HL-60/S4 treated with phorbol 12-myristate 13-acetate at 8.2 ng/mL for 4 days and 3 days (cell line): ENCODE data around the gene M6PR.

Experiments used
- in situ Hi-C: fragments of 300-500 bp; cut with MboI; formaldehyde crosslinking; loops from 2 replicates; pipeline ENCODE4 v1.15.0; 2022; ENCODE audit warnings: low sequenced_read_pairs

The M6PR gene

DNA sequence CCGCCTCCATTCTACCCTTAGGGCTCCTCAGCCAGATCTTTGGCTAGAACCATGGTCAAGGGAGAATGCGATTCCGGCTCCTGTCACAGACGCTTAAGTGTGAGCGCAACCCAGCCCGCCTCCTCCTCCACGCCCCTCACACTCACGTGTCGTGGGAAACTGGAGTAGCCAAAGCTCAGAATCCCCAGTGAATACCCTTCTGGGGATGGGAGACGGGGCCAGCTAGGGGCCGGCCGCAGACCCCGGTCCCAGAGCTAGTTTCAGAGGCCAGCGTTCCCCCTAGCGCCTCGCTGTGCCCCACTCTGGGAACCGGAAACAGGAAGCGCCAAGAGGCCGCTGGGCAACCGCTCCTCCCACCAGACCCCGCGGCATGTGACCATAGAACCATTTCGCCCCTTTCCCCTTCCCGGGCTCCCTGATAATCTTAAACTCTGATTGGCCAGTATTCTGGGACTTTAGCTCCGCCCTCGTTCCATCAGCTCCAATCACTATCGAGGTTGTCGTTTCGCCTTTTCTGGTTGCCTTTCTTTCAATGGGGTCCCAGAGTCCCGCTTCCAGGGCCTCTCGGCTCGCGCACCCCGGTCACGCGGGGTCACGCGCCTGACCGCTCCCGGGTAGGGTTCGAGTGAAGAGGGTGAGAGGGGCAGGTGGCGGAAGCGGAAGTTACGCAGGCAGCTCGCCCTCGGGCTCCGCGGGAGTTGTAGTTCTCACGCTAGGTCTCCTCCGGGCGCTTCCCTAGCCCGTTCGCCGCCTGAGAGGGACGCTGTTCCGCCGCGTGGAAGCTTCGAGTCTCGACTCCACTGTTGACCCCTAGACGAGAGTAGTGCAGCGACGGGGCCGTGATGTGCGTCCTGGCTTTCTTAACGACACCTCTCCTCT lies at the start of gene M6PR:
Gene M6PR, minus strand, starts transcription at position 304 of the 879 bp plus-strand sequence. CDS start 3,241 bp downstream, outside the sequence.
- in situ Hi-C loops: no loop called here

DNA sequence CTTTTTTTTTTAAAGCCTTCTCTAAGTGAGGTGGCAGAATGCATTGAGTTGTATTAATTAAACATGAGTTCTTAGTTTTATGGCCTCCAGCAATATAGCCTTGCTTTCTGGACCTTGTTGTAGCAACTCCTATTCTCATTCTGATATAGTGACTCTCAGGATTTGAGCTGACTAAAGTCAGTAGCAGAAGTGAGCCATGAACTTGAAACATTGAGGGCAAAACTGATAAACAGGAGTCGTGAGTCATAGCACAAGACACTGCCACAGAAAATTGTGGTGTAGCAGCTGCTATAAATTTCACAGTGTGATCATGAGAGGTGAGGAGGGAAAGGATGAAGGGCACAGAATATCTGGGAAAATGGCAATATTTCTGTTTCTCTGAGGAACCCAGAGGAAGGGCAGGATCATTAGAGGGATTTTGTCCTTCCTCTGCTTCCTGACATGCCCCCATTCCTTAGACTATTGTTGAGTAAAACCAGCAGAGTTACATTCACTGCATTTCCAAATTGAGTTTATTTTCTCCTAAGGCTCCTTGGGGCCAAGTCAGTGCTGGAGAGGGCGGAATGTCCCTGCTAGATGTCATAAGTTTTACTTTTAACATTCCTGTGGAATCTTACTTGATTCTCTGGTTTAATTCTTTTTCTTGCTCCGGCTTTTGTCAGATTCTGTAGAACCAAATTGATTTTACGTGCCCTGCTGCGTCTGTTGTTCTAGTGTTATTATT lies 47.4 kb upstream of the M6PR start:
- in situ Hi-C loops: no loop called here

DNA sequence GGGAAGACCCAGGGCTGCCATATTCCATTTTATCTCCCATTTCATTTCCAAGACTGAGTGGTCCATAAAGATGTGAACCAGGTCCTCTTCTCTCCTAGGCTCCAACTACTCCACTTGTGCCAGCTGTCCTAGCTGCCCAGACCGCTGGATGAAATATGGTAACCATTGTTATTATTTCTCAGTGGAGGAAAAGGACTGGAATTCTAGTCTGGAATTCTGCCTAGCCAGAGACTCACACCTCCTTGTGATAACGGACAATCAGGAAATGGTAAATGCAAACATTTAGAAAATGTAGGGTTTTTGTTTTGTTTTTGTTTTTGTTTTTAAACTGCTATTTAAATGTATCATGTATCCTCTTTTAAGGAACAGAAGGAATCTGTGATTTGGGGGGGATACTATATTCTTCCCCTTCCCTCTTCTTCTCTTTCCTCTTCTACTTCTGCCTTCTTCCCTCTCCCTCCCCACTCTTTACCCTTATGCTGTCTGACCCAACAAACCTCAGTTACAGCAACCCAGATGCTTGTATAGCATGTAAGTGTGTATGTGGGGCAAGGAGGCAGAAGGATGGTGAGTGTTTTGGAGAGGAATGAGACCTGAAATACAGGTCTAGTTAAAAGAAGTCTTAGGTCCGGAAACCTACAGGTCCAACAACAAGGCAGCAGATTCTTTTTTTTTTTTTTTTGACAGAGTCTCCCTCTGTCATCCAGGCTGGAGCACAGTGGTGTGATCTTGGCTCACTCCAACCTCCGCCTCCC lies 45.8 kb upstream of the M6PR start:
- in situ Hi-C loops: no loop called here

DNA sequence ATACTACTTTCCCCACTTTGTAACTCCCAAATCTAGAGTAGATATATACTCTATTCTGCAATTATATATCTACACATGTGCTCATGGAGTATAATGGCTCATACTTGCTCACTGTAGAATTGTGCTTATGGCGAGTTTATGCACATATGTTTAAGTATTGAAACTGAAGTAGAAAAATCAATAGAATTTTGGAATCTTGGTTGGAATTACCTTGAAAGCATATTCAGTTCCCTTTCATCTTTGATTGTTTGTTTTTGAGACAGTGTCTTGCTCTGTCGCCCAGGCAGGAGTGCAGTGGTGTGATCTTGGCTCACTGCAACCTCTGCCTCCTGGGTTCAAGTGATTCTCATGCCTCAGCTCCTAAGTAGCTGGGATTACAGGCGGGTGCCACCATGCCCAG lies 44.4 kb upstream of the M6PR start:
- in situ Hi-C loops: no loop called here

DNA sequence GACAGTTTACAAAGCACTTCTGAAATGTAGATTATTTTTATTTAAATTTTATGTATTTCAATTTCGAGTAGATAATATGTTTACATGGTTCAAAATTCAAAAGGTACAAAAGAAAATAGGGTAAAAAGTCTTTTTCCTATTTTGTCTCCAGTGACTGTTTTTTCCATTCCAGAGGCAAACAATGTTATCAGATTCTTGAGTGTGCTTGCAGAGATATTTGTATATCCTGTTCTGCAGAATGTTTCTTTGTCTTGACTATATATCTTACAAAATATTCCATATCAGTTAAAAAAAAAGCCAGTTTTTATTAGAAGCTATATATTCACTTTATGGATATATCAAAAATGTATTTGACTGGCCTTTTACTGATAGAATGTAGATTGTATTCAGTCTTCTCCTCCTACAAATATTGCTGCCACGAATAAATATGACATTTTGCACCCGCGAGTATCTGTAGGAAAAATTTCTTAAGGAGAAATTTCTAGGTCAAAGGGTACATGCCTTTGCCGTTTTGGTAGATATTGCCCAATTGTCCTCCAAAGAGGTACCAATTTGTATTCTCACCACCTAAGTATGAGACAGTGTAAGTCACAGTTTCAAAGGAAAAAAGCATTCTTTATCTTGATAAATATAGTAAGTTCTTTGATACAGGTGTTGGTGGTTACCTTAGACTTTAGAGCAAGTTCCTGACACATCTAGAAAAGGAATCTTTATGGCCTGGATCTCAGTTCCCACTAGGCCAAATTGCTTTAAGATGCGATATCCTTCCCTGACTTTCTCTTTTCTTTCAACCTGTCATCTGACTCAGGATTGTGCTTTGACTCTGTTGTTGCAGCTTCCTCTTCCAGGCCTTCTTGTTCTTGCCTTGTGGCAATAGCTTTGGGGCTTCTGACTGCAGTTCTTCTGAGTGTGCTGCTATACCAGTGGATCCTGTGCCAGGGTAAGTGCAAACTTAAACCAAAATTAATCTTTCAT lies 42.2 kb upstream of the M6PR start:
- in situ Hi-C loops: no loop called here

DNA sequence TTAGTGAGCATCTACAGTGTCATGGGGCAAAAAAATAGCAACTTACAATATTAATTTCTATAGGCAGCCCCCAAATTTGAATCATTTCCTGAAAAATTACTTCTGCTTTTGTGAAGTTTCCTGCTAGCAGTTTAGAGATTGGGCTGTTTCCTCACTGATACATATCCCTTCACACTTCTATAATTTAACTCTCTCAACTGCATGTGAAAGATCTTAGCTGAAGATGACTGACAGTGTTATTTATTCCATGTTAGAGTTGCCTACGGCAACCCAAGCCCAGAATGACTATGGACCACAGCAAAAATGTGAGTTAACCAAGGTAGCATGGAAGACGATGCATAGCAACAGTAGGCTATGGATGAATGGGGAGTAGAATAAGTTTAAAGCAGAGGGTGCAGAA lies 40.0 kb upstream of the M6PR start, which contains the start of gene KLRG1:
Gene KLRG1, plus strand, starts transcription at position 134 of the 400 bp plus-strand sequence. Its CDS starts 90 bp downstream, at position 224.
- in situ Hi-C loops: no loop called here

DNA sequence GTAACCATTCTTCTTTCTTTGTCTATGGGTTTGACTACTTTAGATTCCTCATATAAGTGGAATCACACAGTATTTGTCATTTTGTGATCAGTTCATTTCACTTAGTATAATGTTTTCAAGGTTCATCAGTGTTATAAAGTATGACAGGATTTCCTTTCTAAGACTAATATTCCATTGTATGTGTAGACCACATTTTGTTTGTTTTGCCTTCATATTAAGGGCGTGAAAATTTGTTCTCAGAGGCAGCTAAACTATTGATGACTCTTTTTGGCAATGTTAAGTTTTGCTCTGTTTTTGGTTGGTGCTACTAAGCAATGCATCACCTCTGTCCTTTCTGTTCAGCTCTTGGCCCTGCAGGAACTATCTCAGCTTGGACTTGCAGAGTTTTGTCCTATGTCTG lies 38.2 kb upstream of the M6PR start:
- in situ Hi-C loops: no loop called here

DNA sequence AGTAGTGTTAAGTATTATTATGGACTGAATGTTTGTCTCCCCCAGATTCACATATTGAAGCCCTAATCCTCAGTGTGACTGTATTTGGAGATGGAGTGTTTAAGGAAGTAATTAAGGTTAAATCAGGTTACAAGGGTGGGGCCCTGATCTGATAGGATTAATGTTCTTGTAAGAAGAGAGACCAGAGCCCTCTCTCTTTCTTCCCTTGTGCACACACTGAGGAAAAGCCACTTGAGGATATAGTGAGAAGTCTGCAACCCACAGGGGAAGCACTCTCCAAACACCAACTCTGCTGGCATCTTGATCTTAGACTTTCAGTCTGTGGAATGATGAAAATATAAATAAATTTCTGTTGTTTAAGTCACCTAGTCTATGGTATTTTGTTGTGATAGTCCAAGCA lies 37.7 kb upstream of the M6PR start:
- in situ Hi-C loops: no loop called here

DNA sequence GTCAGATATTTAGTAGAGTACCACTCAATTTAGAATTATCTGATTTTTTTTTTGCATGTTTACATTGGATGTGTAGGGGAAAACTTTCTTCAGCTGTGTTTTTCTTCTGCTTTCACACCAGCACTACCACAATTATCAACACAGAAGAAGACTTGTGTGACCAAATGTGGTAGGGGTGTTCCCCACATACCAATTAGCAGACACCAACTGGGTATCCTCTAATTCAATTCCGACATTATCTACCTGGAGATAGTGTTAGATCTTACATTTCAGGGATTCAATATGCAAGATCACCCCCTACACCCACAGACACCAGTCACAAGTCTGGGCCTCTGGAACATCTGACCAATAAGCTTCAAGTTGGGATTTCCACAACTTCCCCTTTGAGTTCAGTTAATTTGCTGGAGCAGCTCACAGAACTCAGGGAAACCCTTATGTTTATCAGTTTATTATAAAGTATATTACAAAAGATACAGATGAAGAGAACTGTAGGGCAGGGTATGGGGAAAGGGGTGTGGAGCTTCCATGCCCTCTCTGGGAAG lies 35.8 kb upstream of the M6PR start:
- in situ Hi-C loops: no loop called here

DNA sequence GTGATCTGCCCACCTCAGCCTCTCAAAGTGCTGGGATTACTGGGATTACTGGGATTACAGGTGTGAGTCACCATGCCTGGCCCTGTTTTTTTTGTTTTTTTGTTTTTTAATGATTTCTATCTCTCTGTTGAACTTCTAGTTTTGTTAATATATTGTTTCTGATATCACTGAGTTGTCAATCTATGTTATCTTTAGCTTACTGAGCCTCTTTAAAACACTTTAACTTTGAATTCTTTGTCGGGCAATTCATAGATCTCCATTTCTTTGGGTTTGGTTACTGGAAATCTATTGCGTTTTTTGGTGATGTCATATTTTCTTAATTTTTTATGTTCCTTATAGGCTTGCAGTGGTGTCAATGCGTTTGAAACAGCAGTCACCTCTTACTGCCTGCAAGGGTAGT lies 30.7 kb upstream of the M6PR start:
- in situ Hi-C loops: no loop called here

DNA sequence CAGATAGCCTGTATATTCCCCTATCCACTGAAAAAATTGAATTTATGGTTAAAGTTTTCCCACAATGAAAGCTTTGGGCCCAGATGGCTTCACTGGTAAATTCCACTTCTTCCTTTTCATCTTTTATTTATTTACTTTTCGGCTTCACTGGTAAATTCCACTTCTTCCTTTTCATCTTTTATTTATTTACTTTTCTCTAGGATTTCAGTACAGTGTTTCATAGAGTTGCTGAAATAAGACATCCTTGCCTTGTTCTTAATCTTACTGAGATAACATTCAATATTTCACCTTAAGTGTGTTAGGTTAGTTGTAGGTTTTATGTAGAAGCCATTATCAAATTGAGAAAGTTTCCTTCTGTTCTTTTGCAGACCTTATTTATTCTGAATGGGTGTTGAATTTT lies 21.0 kb upstream of the M6PR start:
- in situ Hi-C loops: no loop called here

DNA sequence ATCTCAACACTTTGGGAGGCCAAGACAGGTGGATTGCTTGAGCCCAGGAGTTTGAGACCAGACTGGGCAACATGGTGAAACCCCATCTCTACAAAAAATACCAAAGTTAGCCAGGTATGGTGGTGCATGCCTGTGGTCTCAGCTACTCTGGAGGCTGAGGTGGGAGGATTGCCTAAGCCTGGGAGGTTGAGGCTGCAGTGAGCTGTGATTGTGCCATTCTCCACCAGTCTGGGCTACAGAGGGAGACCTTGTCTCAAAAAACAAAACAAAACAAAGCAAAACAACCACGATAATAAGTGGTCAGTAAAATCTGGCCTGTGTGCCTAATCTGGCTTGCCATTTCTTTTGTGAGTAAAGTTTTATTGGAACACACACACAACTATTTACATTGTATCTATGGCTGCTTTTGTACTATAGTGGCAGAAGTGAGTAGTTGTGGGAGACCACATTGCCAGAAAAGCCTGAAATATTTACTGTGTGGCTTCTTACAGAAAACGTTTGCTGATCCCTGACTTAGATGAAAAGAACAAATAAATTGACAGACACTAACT lies 20.5 kb upstream of the M6PR start:
- in situ Hi-C loops: no loop called here

DNA sequence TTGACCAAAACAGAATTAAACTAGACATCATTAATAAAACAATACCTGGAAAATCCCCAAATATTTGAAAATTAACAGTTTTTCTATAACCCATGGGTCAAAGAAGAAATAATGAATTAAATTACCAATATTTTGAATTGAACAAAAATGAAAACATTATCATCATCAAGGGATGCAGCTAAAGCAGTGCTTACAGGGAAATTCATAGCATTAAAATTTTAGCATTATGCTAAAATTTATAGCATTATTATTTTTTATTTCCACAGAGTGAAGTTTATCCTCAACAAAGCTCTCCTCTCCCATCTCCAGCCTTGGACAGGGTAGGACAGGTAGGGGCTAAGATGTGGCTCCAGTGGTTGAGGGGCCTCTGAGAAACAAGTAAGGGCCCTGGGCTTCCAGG lies 19.3 kb upstream of the M6PR start:
- in situ Hi-C loops: no loop called here

DNA sequence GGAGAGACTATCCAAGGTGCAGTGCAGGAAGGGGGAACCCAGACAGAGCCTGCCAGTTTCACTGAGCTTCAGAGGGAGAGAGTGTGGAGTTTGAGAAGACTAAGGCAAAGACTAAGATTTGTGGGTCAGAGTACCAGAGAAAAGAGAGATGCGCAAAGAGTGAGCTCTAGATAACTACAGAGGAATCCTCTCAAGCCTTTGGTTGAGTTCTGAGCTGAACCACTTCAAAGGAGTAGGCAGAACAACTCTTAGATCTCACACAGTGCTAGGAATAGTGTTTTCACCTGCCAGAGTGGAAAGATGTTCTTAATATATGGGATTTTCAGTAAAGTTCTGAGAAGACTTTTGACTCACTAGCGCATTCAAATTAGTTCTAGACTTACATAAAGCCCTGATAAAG lies 10.7 kb upstream of the M6PR start:
- in situ Hi-C loops: no loop called here

DNA sequence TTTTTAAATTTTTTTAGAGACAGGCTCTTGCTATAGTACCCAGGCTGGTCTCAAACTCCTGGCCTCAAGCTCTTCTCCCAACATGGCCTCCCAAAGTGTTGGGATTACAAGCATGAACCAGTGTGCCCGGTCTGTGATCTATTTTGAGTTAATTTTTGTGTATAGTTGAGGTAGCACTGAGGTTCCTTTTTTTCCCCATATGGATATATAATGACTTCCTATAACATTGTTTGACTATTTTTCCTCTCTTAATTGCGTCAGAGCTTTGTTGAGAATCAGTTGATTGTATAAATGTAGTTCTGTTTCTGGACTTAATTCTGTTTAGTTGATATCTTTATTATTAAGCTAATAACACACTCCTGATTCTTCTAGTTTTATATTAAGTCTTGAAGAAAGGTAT lies 8.6 kb upstream of the M6PR start:
- in situ Hi-C loops: no loop called here

DNA sequence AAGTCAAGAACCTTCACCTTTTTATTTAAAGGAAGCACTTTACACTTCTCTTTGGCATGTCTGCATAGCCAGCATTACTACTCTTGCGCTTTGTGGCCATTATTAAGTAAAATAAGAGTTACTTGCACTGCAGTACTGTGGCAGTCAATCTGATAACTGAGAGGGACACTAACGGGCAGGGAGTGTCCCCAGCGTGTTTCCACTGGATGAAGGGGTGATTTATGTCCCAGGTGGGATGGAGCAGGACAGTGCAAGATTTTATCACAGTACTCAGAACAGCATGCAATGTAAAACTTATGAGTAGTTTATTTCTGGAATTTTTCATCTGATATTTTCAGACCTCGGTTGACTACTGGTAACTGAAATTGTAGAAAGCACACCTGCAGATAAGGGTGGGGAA lies 8.1 kb upstream of the M6PR start:
- in situ Hi-C loops: no loop called here

DNA sequence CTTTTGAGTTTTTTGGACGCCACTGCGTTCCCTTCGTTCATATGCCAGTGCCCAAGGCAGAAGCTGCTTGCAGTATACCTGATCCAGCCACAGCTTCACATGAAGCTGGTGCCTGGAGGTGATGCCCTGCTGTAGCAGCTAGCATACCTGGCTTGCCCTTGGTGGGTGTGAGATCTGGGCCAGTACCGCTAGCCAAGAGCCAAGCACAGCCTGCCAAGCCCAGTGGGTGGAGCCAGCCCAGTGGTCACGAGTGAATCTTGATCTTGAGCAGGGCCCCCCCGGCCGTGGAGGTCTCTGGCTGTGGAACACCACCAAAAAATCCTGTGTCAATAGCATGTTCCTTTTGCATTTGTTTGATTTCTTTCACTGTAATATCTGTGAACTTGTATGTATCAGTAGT lies 7.3 kb upstream of the M6PR start:
- in situ Hi-C loops: no loop called here

DNA sequence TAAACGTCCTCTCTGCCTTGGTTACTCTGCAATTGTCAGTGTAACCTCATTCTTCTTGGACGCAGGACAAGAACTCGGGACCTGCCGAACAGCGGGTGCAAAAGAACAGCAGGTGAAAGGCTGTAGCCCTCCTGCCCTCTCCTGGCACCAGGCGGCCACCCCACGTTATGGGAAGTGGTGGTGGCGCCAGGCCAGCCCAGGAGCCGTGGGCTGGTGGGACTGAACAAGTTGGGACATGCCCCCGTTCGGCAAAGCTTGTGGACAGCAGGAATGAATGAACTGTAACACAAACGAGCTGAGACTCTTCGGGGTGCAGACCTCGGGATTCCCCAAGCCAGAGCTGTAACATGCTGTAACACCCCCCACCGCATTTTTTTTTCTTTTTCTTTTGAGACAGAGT lies 6.6 kb upstream of the M6PR start:
- in situ Hi-C loops: no loop called here

DNA sequence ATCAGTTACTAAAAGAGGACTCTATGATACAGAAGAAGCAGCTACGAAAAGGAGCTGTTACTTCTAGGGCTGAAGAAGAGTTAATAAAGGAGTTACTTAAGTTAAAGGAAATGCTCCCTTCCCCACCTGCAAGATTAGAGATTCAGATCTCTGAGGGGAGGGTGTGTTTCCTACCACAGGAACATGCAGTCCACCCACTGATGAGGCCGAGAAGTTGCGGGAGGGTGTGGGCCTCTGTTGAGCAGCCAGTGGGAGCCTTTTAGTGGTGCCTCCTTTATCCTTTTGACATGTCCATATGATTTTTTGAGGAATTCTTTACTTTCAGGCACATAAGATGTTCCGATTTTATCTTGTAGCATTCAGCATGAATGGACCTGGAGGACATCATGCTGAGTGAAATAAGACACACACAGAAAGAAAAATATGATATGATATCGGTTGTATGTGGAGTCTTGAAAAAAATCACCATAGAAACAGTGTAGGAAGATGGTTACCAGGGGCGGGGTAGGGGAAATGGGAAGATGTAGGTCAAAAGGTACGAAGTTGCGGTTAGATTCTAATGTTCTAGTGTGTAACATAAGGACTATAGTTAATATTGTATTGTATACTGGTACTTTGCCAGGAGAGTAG lies 4.4 kb upstream of the M6PR start:
- in situ Hi-C loops: no loop called here
